ENCODE data around the gene CRTC2. TPM values are rescaled to one million over a fixed set of nuclear protein-coding genes. Genes with fewer than 3 reads are reported as not detected.
A peak's percentile ranks its signal among the peaks of the same experiment; 100 is the strongest.

The CRTC2 gene
- total RNA-seq, 2 experiments from 2014 or later, result 147 to 152 TPM

DNA sequence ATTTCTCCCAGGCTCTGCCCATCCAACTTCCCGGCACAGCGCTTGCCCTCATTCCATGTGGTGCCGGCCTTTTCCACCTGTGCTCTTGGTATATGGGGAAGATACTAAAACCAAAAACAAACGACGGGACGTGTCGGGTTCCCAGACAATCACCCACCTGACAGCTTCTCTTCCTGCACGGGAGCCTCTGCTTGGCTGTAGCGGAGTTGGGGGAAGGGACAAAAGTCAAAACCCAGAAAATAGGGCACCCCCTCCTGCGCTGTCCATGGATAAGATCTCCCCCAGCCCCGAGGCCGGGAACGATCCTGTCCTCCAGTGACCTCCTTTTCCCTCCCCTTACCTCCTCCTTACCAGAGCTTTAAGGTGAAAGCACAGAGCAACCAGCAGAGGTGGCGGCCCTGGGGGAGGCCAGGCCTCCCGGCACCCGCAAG, 18.4 kb upstream of the CRTC2 start:
- H3K4me1 ChIP-seq (ENCODE audit: insufficient read depth, low read length), result peaks cover 34% of the 10 kb centered on the region
- peak overlapping the region; percentile 80 to 83 for H3K27ac ChIP-seq (ENCODE audit: low read depth in 1 of 2, low read length in 2 of 2)
- intact Hi-C loops (cut with DNase I, micrococcal nuclease), result loop anchor here (1.0 kb wide), 4 partner anchors 10 to 54 kb away; partner anchors contain the start of genes CRTC2 (in 2 of the 2), CREB3L4 (in 1 of the 2) and RPS27 (in 1 of the 2)
- no peaks in the 10 kb centered on the region for H3K27me3 Mint-ChIP-seq
- no peaks in the 10 kb centered on the region for H3K27me3 ChIP-seq (ENCODE audit: control insufficient read depth in 1 of 2, insufficient read depth in 2 of 2, low read length in 2 of 2)
- H3K36me3 Mint-ChIP-seq (ENCODE audit: low read depth), result peaks cover 47% of the 10 kb centered on the region
- H3K4me3 ChIP-seq (ENCODE audit: low read length), result peak overlapping the region; percentile 82
- H3K4me1 Mint-ChIP-seq (ENCODE audit: low read depth), result peaks cover 49% of the 10 kb centered on the region
- ChIA-PET POLR2A (interaction anchor here (0.8 to 5.3 kb wide), 23 partner anchors 9 to 441 kb away, joined by 3 to 149 read pairs (median 4); partner anchors contain the start of genes CHTOP, CREB3L4, CRTC2 and DENND4B), CTCF (interaction anchor here (0.6 to 3.7 kb wide), 7 partner anchors 8 to 295 kb away, joined by 3 to 21 read pairs (median 7); partner anchors contain the start of genes CREB3L4, DENND4B, RAB13 and SLC39A1)
- H3K36me3 ChIP-seq (ENCODE audit: insufficient read depth, low read length), result peaks cover 33% of the 10 kb centered on the region
- DNase-seq, result no peak
- no peaks in the 10 kb centered on the region for H3K9me3 ChIP-seq (ENCODE audit: control insufficient read depth in 1 of 2, insufficient read depth in 1 of 2, low read length in 2 of 2)
- ATAC-seq (ENCODE audit: poor library complexity), result peak; percentile 4
- peak overlapping the region; percentile 94 for H3K27ac Mint-ChIP-seq
- TF ChIP-seq, protein P1, sequence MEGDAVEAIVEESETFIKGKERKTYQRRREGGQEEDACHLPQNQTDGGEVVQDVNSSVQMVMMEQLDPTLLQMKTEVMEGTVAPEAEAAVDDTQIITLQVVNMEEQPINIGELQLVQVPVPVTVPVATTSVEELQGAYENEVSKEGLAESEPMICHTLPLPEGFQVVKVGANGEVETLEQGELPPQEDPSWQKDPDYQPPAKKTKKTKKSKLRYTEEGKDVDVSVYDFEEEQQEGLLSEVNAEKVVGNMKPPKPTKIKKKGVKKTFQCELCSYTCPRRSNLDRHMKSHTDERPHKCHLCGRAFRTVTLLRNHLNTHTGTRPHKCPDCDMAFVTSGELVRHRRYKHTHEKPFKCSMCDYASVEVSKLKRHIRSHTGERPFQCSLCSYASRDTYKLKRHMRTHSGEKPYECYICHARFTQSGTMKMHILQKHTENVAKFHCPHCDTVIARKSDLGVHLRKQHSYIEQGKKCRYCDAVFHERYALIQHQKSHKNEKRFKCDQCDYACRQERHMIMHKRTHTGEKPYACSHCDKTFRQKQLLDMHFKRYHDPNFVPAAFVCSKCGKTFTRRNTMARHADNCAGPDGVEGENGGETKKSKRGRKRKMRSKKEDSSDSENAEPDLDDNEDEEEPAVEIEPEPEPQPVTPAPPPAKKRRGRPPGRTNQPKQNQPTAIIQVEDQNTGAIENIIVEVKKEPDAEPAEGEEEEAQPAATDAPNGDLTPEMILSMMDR (IDR thresholded peaks at IDR 0.05), result no peak
- H3K4me3 Mint-ChIP-seq, result peak overlapping the region; percentile 98
- H3K9me3 Mint-ChIP-seq, result no peaks in the 10 kb centered on the region

DNA sequence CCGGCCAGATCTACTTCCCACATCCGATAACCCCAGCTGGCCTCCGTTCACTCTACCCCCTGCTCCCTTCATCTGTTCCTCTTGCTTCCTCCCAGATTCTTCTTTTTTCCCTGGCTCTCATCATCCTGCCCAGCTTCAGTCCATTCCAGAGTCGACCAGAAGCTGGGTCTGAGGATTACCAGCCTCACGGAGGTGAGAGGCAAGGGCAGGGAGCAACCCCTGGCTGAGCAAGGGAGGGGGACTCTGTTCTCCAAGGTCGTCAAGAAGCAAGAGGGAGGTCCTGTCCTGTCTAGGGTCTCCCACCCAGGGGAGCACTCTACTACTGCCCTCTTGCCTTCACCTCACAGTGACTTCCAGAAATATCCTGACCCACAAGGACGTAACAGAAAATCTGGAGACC, 15.1 kb upstream of the CRTC2 start:
- CTCF ChIA-PET, result no interaction called here
- peaks cover 47% of the 10 kb centered on the region for H3K4me1 Mint-ChIP-seq (ENCODE audit: low read depth)
- ATAC-seq (ENCODE audit: poor library complexity) (no peak), DNase-seq (no peak)
- Histone ChIP-seq H3K36me3 (ENCODE audit: insufficient read depth, low read length) (peaks cover 33% of the 10 kb centered on the region), H3K27me3 (ENCODE audit: control insufficient read depth in 1 of 2, insufficient read depth in 2 of 2, low read length in 2 of 2) (no peaks in the 10 kb centered on the region), H3K4me3 (ENCODE audit: low read length) (no peak overlapping the region), H3K4me1 (ENCODE audit: insufficient read depth, low read length) (peaks cover 36% of the 10 kb centered on the region), H3K27ac (ENCODE audit: low read depth in 1 of 2, low read length in 2 of 2) (no peak overlapping the region), H3K9me3 (ENCODE audit: control insufficient read depth in 1 of 2, insufficient read depth in 1 of 2, low read length in 2 of 2) (no peaks in the 10 kb centered on the region)
- H3K4me3 Mint-ChIP-seq, result peak overlapping the region; percentile 23
- intact Hi-C loops (cut with DNase I, micrococcal nuclease), result no loop called here
- H3K9me3 Mint-ChIP-seq, result no peaks in the 10 kb centered on the region
- TF ChIP-seq, protein P1 (IDR thresholded peaks at IDR 0.05), result no peak
- H3K27me3 Mint-ChIP-seq, result no peaks in the 10 kb centered on the region
- H3K27ac Mint-ChIP-seq, result peak overlapping the region; percentile 64
- peaks cover 47% of the 10 kb centered on the region for H3K36me3 Mint-ChIP-seq (ENCODE audit: low read depth)
- POLR2A ChIA-PET, result interaction anchor here (0.5 to 1.4 kb wide), 3 partner anchors 15 to 17 kb away, joined by 4 read pairs; partner anchors contain the start of genes CRTC2 and RPS27

DNA sequence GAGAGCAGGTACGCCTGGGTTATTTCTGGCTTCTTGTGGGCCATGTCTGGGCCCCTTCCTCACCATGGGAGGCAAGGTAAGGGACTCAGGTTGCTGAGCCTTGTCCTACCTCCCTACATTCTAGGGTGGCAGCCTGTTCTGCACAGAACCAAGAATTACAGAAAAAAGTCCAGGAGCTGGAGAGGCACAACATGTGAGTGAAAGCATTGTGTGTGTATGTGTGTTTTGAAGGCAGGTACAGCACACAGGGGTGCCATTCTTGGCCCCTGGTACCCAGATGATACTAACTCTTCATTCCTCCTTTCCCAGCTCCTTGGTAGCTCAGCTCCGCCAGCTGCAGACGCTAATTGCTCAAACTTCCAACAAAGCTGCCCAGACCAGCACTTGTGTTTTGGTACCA, 14.7 kb upstream of the CRTC2 start:
- Histone ChIP-seq H3K27me3 (ENCODE audit: control insufficient read depth in 1 of 2, insufficient read depth in 2 of 2, low read length in 2 of 2) (no peaks in the 10 kb centered on the region), H3K36me3 (ENCODE audit: insufficient read depth, low read length) (peaks cover 33% of the 10 kb centered on the region), H3K9me3 (ENCODE audit: control insufficient read depth in 1 of 2, insufficient read depth in 1 of 2, low read length in 2 of 2) (no peaks in the 10 kb centered on the region), H3K27ac (ENCODE audit: low read depth in 1 of 2, low read length in 2 of 2) (no peak overlapping the region), H3K4me3 (ENCODE audit: low read length) (no peak overlapping the region), H3K4me1 (ENCODE audit: insufficient read depth, low read length) (peaks cover 36% of the 10 kb centered on the region)
- intact Hi-C loops (cut with DNase I, micrococcal nuclease), result no loop called here
- ATAC-seq (ENCODE audit: poor library complexity) (no peak), DNase-seq (no peak)
- Mint-ChIP-seq H3K27me3 (no peaks in the 10 kb centered on the region), H3K4me3 (peak overlapping the region; percentile 23), H3K9me3 (no peaks in the 10 kb centered on the region), H3K36me3 (ENCODE audit: low read depth) (peaks cover 46% of the 10 kb centered on the region), H3K27ac (peak overlapping the region; percentile 64), H3K4me1 (ENCODE audit: low read depth) (peaks cover 43% of the 10 kb centered on the region)
- TF ChIP-seq, protein P1 (IDR thresholded peaks at IDR 0.05), result no peak
- ChIA-PET POLR2A (interaction anchor here (1.2 to 1.4 kb wide), 2 partner anchors 14 to 18 kb away, joined by 4 read pairs; partner anchors contain the start of genes CRTC2 and RPS27), CTCF (no interaction called here)

All from CD4-positive, alpha-beta T cell (primary cell).